GM23338 (cell line): ENCODE results near the gene ALG14. TPM values are rescaled to one million over a fixed set of nuclear protein-coding genes. Genes with fewer than 3 reads are reported as not detected.

ENCODE experiments used
- ATAC-seq: fragments of 200-7000 bp; cut with Tn5 transposase; 3 replicates; pipeline ENCODE4 v1.9.1; 2020
- DNase-seq: peaks from one replicate; pipeline ENCODE4 v3.0.0-alpha.2; 2015; ENCODE audit warnings: low spot score
- H2AFZ ChIP-seq: fragments of 200-600 bp; sonication (generic); 2 replicates; pipeline ENCODE4 v1.8.0; 2016; ENCODE audit warnings: antibody characterized with exemption, mild to moderate bottlenecking, moderate library complexity
- H3F3A ChIP-seq: fragments of 200-600 bp; sonication (generic); replicated peaks from 2 replicates; pipeline ENCODE4 v1.8.0; 2017; ENCODE audit warnings: antibody characterized with exemption, mixed run types, low read depth
- H3K27ac ChIP-seq: fragments of 200-600 bp; sonication (generic); 2 replicates; pipeline ENCODE4 v1.6.1; 2016; ENCODE audit warnings: low read depth
- H3K27me3 ChIP-seq: fragments of 200-600 bp; sonication (generic); 2 replicates; pipeline ENCODE4 v1.8.0; 2016; ENCODE audit warnings: mild to moderate bottlenecking, mixed run types, moderate library complexity; ENCODE audit not compliant: insufficient read depth
- H3K36me3 ChIP-seq: fragments of 200-600 bp; sonication (generic); 2 replicates; pipeline ENCODE4 v1.8.0; 2016; ENCODE audit warnings: mild to moderate bottlenecking; ENCODE audit not compliant: insufficient read depth
- H3K4me1 ChIP-seq: fragments of 200-600 bp; sonication (generic); 2 replicates; pipeline ENCODE4 v1.8.0; 2016; ENCODE audit warnings: mild to moderate bottlenecking, moderate library complexity; ENCODE audit not compliant: insufficient read depth
- H3K4me2 ChIP-seq: fragments of 200-600 bp; sonication (generic); 2 replicates; pipeline ENCODE4 v1.7.1; 2017; ENCODE audit warnings: mixed run types
- H3K4me3 ChIP-seq: fragments of 200-600 bp; sonication (generic); 2 replicates; pipeline ENCODE4 v1.6.1; 2016; ENCODE audit warnings: mixed run types
- H3K79me2 ChIP-seq: fragments of 200-600 bp; sonication (generic); replicated peaks from 2 replicates; pipeline ENCODE4 v1.8.0; 2017; ENCODE audit warnings: mild to moderate bottlenecking; ENCODE audit not compliant: insufficient read depth
- H3K9me2 ChIP-seq: fragments of 200-600 bp; sonication (generic); 2 replicates; pipeline ENCODE4 v1.8.0; 2017; ENCODE audit not compliant: insufficient read depth
- H4K20me1 ChIP-seq: fragments of 200-600 bp; sonication (generic); replicated peaks from 2 replicates; pipeline ENCODE4 v1.8.0; 2017; ENCODE audit warnings: mild to moderate bottlenecking; ENCODE audit not compliant: insufficient read depth
- H3K27ac Mint-ChIP-seq: 2 replicates; pipeline ENCODE4 v1.8.0; 2020; ENCODE audit warnings: inconsistent platforms, mild to moderate bottlenecking, moderate library complexity, mixed read lengths
- H3K27me3 Mint-ChIP-seq: 3 replicates; pipeline ENCODE4 v1.8.0; 2022; ENCODE audit warnings: low read depth, mild to moderate bottlenecking, moderate library complexity, mixed read lengths, inconsistent platforms; ENCODE audit not compliant: insufficient read depth, poor library complexity
- H3K36me3 Mint-ChIP-seq: 3 replicates; pipeline ENCODE4 v1.8.0; 2021; ENCODE audit warnings: low read depth, mild to moderate bottlenecking, inconsistent platforms, moderate library complexity, mixed read lengths
- H3K4me1 Mint-ChIP-seq: 3 replicates; pipeline ENCODE4 v1.8.0; 2020; ENCODE audit warnings: mild to moderate bottlenecking, inconsistent platforms, mixed read lengths
- H3K4me3 Mint-ChIP-seq: 3 replicates; pipeline ENCODE4 v1.8.0; 2021; ENCODE audit warnings: moderate library complexity, mild to moderate bottlenecking, inconsistent platforms, mixed read lengths
- H3K9me3 Mint-ChIP-seq: 3 replicates; pipeline ENCODE4 v1.8.0; 2020; ENCODE audit warnings: moderate library complexity, mild to moderate bottlenecking, inconsistent platforms, mixed read lengths
- CREB1 ChIP-seq: fragments of 250-450 bp; sonication (Bioruptor Pico); IDR thresholded peaks from 2 replicates; pipeline ENCODE4 v1.5.0; 2020; ENCODE audit warnings: low read depth, mild to moderate bottlenecking, moderate library complexity
- CTCF ChIP-seq, 2 experiments: fragments of 200-600 bp in 1 of 2; sonication (generic) in 1 of 2; conservative IDR thresholded peaks; 2 replicates each; pipeline versions ENCODE4 v1.5.1 to v1.6.1; 2016 to 2017; ENCODE audit warnings: antibody characterized with exemption in 2 of 2, low read depth in 2 of 2, mild to moderate bottlenecking in 2 of 2, moderate library complexity in 1 of 2
- EZH2 ChIP-seq: fragments of 200-600 bp; sonication (generic); IDR thresholded peaks from one replicate; pipeline ENCODE4 v1.8.0; 2017; ENCODE audit warnings: antibody characterized with exemption, mild to moderate bottlenecking, low read depth; ENCODE audit not compliant: unreplicated experiment
- EZH2phosphoT487 ChIP-seq: fragments of 200-600 bp; sonication (generic); IDR thresholded peaks from one replicate; pipeline ENCODE4 v1.8.1; 2018; ENCODE audit warnings: antibody characterized with exemption; ENCODE audit not compliant: unreplicated experiment
- JUNB ChIP-seq: IDR thresholded peaks from one replicate; pipeline ENCODE4 v1.6.1; 2016; ENCODE audit warnings: antibody characterized with exemption; ENCODE audit not compliant: unreplicated experiment
- NANOG ChIP-seq: IDR thresholded peaks from 2 replicates; pipeline ENCODE4 v1.6.1; 2016; ENCODE audit warnings: antibody characterized with exemption, borderline replicate concordance
- POLR2AphosphoS5 ChIP-seq: IDR thresholded peaks from 2 replicates; pipeline ENCODE4 v1.6.1; 2016; ENCODE audit warnings: antibody characterized with exemption, low read depth
- REST ChIP-seq: IDR thresholded peaks from one replicate; pipeline ENCODE4 v1.6.1; 2018; ENCODE audit warnings: antibody characterized with exemption; ENCODE audit not compliant: unreplicated experiment
- STAT1 ChIP-seq: IDR thresholded peaks from one replicate; pipeline ENCODE4 v1.6.1; 2016; ENCODE audit warnings: antibody characterized with exemption; ENCODE audit not compliant: unreplicated experiment
- ZNF114 ChIP-seq: fragments of 250-450 bp; sonication (Bioruptor Pico); IDR thresholded peaks from 2 replicates; pipeline ENCODE4 v1.5.0; 2020; ENCODE audit warnings: mild to moderate bottlenecking, moderate library complexity
- ZNF331 ChIP-seq: fragments of 250-450 bp; sonication (Bioruptor Pico); IDR thresholded peaks from 2 replicates; pipeline ENCODE4 v1.5.0; 2020; ENCODE audit warnings: low read depth, mild to moderate bottlenecking, moderate library complexity
- polyA plus RNA-seq: library from polyadenylated mRNA; unstranded; fragments of >200 nt; fragmentation: Nextera tagmentation; extraction: Ambion mirVana; gene quantifications from 2 replicates; pipeline ENCODE4 v1.2.1, GENCODE V29; 2016
- total RNA-seq: library from RNA; depleted of rRNA; stranded (reverse); fragments of >200 nt; shearing (Covaris generic); gene quantifications from 2 replicates; pipeline ENCODE4 v1.2.3, GENCODE V29; 2014
- TF ChIP-seq, protein P1 (sequence below): IDR thresholded peaks from 2 replicates; pipeline ENCODE4 v1.6.1; 2016; ENCODE audit warnings: antibody characterized with exemption
- TF ChIP-seq, protein P2 (sequence below): fragments of 250-450 bp; sonication (Bioruptor Pico); IDR thresholded peaks from 2 replicates; pipeline ENCODE4 v1.5.0; 2020; ENCODE audit warnings: mild to moderate bottlenecking, moderate library complexity

ALG14 gene
- total and polyA plus RNA-seq, 2 experiments from 2014 or later, result 0.42 to 2.8 TPM

GRCh38 chr1:95067062-95067461 is 5.7 kb downstream of the ALG14 start:
- Histone ChIP-seq H3K79me2 (no peaks in the 10 kb centered on the region), H3K9me2 (no peaks in the 10 kb centered on the region), H3K27me3 (no peaks in the 10 kb centered on the region), H3K4me3 (no peak overlapping the region), H3K4me2 (no peak overlapping the region), H2AFZ (no peak overlapping the region), H3K27ac (no peak overlapping the region), H3K4me1 (peaks cover 5% of the 10 kb centered on the region; the same call in 1 of the 2 replicates), H4K20me1 (no peaks in the 10 kb centered on the region), H3K36me3 (no peaks in the 10 kb centered on the region), H3F3A (no peaks in the 10 kb centered on the region)
- no peak for DNase-seq
- TF ChIP-seq JUNB (no peak), EZH2 (no peak), ZNF114 (CRISPR knock-in tag) (no peak), POLR2AphosphoS5 (no peak), STAT1 (no peak), NANOG (no peak), CREB1 (CRISPR knock-in tag) (no peak), CTCF (conservative IDR thresholded peaks at IDR 0.05; ENCODE audit: low read depth in 2 of 2) (no peak), EZH2phosphoT487 (no peak), REST (no peak), ZNF331 (CRISPR knock-in tag) (no peak)
- TF ChIP-seq, protein P1, sequence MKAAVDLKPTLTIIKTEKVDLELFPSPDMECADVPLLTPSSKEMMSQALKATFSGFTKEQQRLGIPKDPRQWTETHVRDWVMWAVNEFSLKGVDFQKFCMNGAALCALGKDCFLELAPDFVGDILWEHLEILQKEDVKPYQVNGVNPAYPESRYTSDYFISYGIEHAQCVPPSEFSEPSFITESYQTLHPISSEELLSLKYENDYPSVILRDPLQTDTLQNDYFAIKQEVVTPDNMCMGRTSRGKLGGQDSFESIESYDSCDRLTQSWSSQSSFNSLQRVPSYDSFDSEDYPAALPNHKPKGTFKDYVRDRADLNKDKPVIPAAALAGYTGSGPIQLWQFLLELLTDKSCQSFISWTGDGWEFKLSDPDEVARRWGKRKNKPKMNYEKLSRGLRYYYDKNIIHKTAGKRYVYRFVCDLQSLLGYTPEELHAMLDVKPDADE, result no peak
- TF ChIP-seq, protein P2, sequence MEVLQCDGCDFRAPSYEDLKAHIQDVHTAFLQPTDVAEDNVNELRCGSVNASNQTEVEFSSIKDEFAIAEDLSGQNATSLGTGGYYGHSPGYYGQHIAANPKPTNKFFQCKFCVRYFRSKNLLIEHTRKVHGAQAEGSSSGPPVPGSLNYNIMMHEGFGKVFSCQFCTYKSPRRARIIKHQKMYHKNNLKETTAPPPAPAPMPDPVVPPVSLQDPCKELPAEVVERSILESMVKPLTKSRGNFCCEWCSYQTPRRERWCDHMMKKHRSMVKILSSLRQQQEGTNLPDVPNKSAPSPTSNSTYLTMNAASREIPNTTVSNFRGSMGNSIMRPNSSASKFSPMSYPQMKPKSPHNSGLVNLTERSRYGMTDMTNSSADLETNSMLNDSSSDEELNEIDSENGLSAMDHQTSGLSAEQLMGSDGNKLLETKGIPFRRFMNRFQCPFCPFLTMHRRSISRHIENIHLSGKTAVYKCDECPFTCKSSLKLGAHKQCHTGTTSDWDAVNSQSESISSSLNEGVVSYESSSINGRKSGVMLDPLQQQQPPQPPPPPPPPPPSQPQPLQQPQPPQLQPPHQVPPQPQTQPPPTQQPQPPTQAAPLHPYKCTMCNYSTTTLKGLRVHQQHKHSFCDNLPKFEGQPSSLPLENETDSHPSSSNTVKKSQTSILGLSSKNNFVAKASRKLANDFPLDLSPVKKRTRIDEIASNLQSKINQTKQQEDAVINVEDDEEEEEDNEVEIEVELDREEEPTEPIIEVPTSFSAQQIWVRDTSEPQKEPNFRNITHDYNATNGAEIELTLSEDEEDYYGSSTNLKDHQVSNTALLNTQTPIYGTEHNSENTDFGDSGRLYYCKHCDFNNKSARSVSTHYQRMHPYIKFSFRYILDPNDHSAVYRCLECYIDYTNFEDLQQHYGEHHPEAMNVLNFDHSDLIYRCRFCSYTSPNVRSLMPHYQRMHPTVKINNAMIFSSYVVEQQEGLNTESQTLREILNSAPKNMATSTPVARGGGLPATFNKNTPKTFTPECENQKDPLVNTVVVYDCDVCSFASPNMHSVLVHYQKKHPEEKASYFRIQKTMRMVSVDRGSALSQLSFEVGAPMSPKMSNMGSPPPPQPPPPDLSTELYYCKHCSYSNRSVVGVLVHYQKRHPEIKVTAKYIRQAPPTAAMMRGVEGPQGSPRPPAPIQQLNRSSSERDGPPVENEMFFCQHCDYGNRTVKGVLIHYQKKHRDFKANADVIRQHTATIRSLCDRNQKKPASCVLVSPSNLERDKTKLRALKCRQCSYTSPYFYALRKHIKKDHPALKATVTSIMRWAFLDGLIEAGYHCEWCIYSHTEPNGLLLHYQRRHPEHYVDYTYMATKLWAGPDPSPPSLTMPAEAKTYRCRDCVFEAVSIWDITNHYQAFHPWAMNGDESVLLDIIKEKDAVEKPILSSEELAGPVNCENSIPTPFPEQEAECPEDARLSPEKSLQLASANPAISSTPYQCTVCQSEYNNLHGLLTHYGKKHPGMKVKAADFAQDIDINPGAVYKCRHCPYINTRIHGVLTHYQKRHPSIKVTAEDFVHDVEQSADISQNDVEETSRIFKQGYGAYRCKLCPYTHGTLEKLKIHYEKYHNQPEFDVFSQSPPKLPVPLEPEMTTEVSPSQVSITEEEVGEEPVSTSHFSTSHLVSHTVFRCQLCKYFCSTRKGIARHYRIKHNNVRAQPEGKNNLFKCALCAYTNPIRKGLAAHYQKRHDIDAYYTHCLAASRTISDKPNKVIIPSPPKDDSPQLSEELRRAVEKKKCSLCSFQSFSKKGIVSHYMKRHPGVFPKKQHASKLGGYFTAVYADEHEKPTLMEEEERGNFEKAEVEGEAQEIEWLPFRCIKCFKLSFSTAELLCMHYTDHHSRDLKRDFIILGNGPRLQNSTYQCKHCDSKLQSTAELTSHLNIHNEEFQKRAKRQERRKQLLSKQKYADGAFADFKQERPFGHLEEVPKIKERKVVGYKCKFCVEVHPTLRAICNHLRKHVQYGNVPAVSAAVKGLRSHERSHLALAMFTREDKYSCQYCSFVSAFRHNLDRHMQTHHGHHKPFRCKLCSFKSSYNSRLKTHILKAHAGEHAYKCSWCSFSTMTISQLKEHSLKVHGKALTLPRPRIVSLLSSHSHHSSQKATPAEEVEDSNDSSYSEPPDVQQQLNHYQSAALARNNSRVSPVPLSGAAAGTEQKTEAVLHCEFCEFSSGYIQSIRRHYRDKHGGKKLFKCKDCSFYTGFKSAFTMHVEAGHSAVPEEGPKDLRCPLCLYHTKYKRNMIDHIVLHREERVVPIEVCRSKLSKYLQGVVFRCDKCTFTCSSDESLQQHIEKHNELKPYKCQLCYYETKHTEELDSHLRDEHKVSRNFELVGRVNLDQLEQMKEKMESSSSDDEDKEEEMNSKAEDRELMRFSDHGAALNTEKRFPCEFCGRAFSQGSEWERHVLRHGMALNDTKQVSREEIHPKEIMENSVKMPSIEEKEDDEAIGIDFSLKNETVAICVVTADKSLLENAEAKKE (CRISPR knock-in tag), result no peak
- H3K27me3 Mint-ChIP-seq, result peaks cover 3% of the 10 kb centered on the region
- ATAC-seq, result no peak
- H3K27ac Mint-ChIP-seq, result no peak overlapping the region
- no peaks in the 10 kb centered on the region for H3K9me3 Mint-ChIP-seq
- H3K4me3 Mint-ChIP-seq, result no peak overlapping the region
- no peaks in the 10 kb centered on the region for H3K36me3 Mint-ChIP-seq
- peaks cover 1% of the 10 kb centered on the region; the same call in 1 of the 3 replicates for H3K4me1 Mint-ChIP-seq
